Astrocyte (in vitro differentiated cells and primary cell): ENCODE results near the gene SPOCK3. TPM values are rescaled to one million over a fixed set of nuclear protein-coding genes. Genes with fewer than 3 reads are reported as not detected.

ENCODE experiments used
- DNase-seq: peaks from one replicate; pipeline ENCODE4 v3.0.0-alpha.2; 2010; ENCODE audit warnings: low read depth
- FAIRE-seq: peaks from 2 replicates; lab custom pipeline; 2011; peaks lifted over from hg19 to GRCh38; lab: Jason Lieb, UNC
- H2AFZ ChIP-seq: 2 replicates; pipeline ENCODE4 v1.6.0; 2012; ENCODE audit warnings: low read depth, low read length, inconsistent platforms
- H3K27ac ChIP-seq: 2 replicates; pipeline ENCODE4 v1.5.1; 2011; ENCODE audit warnings: low read depth, low read length, inconsistent platforms
- H3K27me3 ChIP-seq: 2 replicates; pipeline ENCODE4 v1.6.0; 2011; ENCODE audit warnings: low read length, inconsistent platforms; ENCODE audit not compliant: insufficient read depth
- H3K36me3 ChIP-seq: 2 replicates; pipeline ENCODE4 v1.5.1; 2011; ENCODE audit warnings: low read length, inconsistent platforms; ENCODE audit not compliant: insufficient read depth
- H3K4me1 ChIP-seq: 2 replicates; pipeline ENCODE4 v1.5.1; 2011; ENCODE audit warnings: low read length, inconsistent platforms; ENCODE audit not compliant: insufficient read depth
- H3K4me2 ChIP-seq: 2 replicates; pipeline ENCODE4 v1.6.0; 2012; ENCODE audit warnings: low read length, inconsistent platforms
- H3K4me3 ChIP-seq: 2 replicates; pipeline ENCODE4 v1.5.1; 2011; ENCODE audit warnings: low read depth, mild to moderate bottlenecking, low read length, inconsistent platforms; ENCODE audit not compliant: insufficient read depth
- H3K79me2 ChIP-seq: 2 replicates; pipeline ENCODE4 v1.6.0; 2012; ENCODE audit warnings: mild to moderate bottlenecking, low read length, inconsistent platforms; ENCODE audit not compliant: insufficient read depth
- H3K9ac ChIP-seq: 2 replicates; pipeline ENCODE4 v1.6.0; 2012; ENCODE audit warnings: mild to moderate bottlenecking, low read length, inconsistent platforms
- H3K9me3 ChIP-seq: 2 replicates; pipeline ENCODE4 v1.5.1; 2012; ENCODE audit warnings: low read depth, mild to moderate bottlenecking, low read length, inconsistent platforms; ENCODE audit not compliant: insufficient read depth
- H4K20me1 ChIP-seq: 2 replicates; pipeline ENCODE4 v1.6.0; 2012; ENCODE audit warnings: low read length, inconsistent platforms; ENCODE audit not compliant: insufficient read depth
- H3K27ac Mint-ChIP-seq: one replicate; pipeline ENCODE4 v1.8.0; 2021; ENCODE audit warnings: mild to moderate bottlenecking, mixed read lengths; ENCODE audit not compliant: unreplicated experiment
- H3K27me3 Mint-ChIP-seq: one replicate; pipeline ENCODE4 v1.8.0; 2021; ENCODE audit warnings: low read depth, mixed read lengths; ENCODE audit not compliant: unreplicated experiment
- H3K36me3 Mint-ChIP-seq: one replicate; pipeline ENCODE4 v1.8.0; 2021; ENCODE audit warnings: low read depth, mixed read lengths; ENCODE audit not compliant: unreplicated experiment
- H3K4me1 Mint-ChIP-seq: one replicate; pipeline ENCODE4 v1.8.0; 2021; ENCODE audit warnings: low read depth, mixed read lengths; ENCODE audit not compliant: unreplicated experiment
- H3K4me3 Mint-ChIP-seq: one replicate; pipeline ENCODE4 v1.8.0; 2021; ENCODE audit warnings: mild to moderate bottlenecking, moderate library complexity, mixed read lengths; ENCODE audit not compliant: unreplicated experiment
- H3K9me3 Mint-ChIP-seq: one replicate; pipeline ENCODE4 v1.8.0; 2021; ENCODE audit warnings: mild to moderate bottlenecking, mixed read lengths; ENCODE audit not compliant: unreplicated experiment
- CTCF ChIP-seq: IDR thresholded peaks from 2 replicates; pipeline ENCODE4 v1.5.1; 2011; ENCODE audit warnings: low read depth, mild to moderate bottlenecking, inconsistent platforms, low read length, moderate library complexity; ENCODE audit not compliant: insufficient read depth
- EZH2 ChIP-seq: IDR thresholded peaks from 2 replicates; pipeline ENCODE4 v1.6.1; 2012; ENCODE audit warnings: mild to moderate bottlenecking, low read length, inconsistent platforms; ENCODE audit not compliant: insufficient read depth
- total RNA-seq: library from RNA; stranded (reverse); gene quantifications from 2 replicates; pipeline ENCODE4 v1.2.1, GENCODE V29; 2021

The SPOCK3 gene
- total RNA-seq, 1 donor from 2014 or later: 0.59 TPM

GRCh38 chr4:167185465-167185864 lies 48.8 kb downstream of the SPOCK3 start:
- Mint-ChIP-seq H3K27ac (no peak overlapping the region), H3K36me3 (no peaks in the 10 kb centered on the region), H3K4me3 (no peak overlapping the region), H3K4me1 (peaks cover 2% of the 10 kb centered on the region), H3K27me3 (no peaks in the 10 kb centered on the region), H3K9me3 (no peaks in the 10 kb centered on the region)
- no peaks in the 10 kb centered on the region for H3K27me3 ChIP-seq
- no peaks in the 10 kb centered on the region for H4K20me1 ChIP-seq
- H3K27ac ChIP-seq: no peak overlapping the region
- H2AFZ ChIP-seq: no peak overlapping the region
- no peak overlapping the region for H3K9ac ChIP-seq
- H3K9me3 ChIP-seq: no peaks in the 10 kb centered on the region
- H3K4me2 ChIP-seq: no peak overlapping the region
- no peak for TF ChIP-seq EZH2
- no peak for TF ChIP-seq CTCF
- H3K4me1 ChIP-seq: no peaks in the 10 kb centered on the region
- no peak for FAIRE-seq
- H3K36me3 ChIP-seq: no peaks in the 10 kb centered on the region
- DNase-seq: no peak
- H3K79me2 ChIP-seq: no peaks in the 10 kb centered on the region
- H3K4me3 ChIP-seq: no peak overlapping the region

- H3K27me3 ChIP-seq: no peaks in the 10 kb centered on the region
- no peak overlapping the region for H3K4me2 ChIP-seq
- FAIRE-seq: no peak
- H3K9me3 ChIP-seq: no peaks in the 10 kb centered on the region
- no peak overlapping the region for H3K4me3 ChIP-seq
- TF ChIP-seq EZH2 (no peak), CTCF (no peak)
- H3K4me1 Mint-ChIP-seq: peaks cover 2% of the 10 kb centered on the region
- H3K36me3 ChIP-seq: no peaks in the 10 kb centered on the region
- H3K27ac ChIP-seq: no peak overlapping the region
- H3K4me1 ChIP-seq: no peaks in the 10 kb centered on the region
- no peak overlapping the region for H3K4me3 Mint-ChIP-seq
- no peak overlapping the region for H3K27ac Mint-ChIP-seq
- H4K20me1 ChIP-seq: no peaks in the 10 kb centered on the region
- no peaks in the 10 kb centered on the region for H3K27me3 Mint-ChIP-seq
- H2AFZ ChIP-seq: no peak overlapping the region
- H3K36me3 Mint-ChIP-seq: no peaks in the 10 kb centered on the region
- no peaks in the 10 kb centered on the region for H3K9me3 Mint-ChIP-seq
- no peaks in the 10 kb centered on the region for H3K79me2 ChIP-seq
- no peak for DNase-seq
- H3K9ac ChIP-seq: no peak overlapping the region
Measured at GRCh38 chr4:167183036-167183435, 51.3 kb downstream of the SPOCK3 start.

- H3K9me3 ChIP-seq: no peaks in the 10 kb centered on the region
- H3K27ac ChIP-seq: no peak overlapping the region
- no peak overlapping the region for H3K9ac ChIP-seq
- no peak overlapping the region for H3K4me3 ChIP-seq
- no peak overlapping the region for H3K27ac Mint-ChIP-seq
- no peak for FAIRE-seq
- peaks cover 2% of the 10 kb centered on the region for H3K4me1 Mint-ChIP-seq
- H3K9me3 Mint-ChIP-seq: no peaks in the 10 kb centered on the region
- TF ChIP-seq CTCF: no peak
- TF ChIP-seq EZH2: no peak
- H4K20me1 ChIP-seq: no peaks in the 10 kb centered on the region
- H3K36me3 ChIP-seq: no peaks in the 10 kb centered on the region
- H3K36me3 Mint-ChIP-seq: no peaks in the 10 kb centered on the region
- no peaks in the 10 kb centered on the region for H3K4me1 ChIP-seq
- no peaks in the 10 kb centered on the region for H3K27me3 ChIP-seq
- no peak overlapping the region for H3K4me3 Mint-ChIP-seq
- no peaks in the 10 kb centered on the region for H3K27me3 Mint-ChIP-seq
- H3K79me2 ChIP-seq: no peaks in the 10 kb centered on the region
- H3K4me2 ChIP-seq: no peak overlapping the region
- DNase-seq: no peak
- H2AFZ ChIP-seq: no peak overlapping the region
Measured at GRCh38 chr4:167177925-167178324, 56.4 kb downstream of the SPOCK3 start.
